Epithelial cell of proximal tubule (primary cell): Measurements from ENCODE around the gene OR6N2. TPM values are rescaled to one million over a fixed set of nuclear protein-coding genes. Genes with fewer than 3 reads are reported as not detected.

Experiments used
- DNase-seq: peaks from one replicate; pipeline ENCODE4 v3.0.0-alpha.2; 2011; ENCODE audit warnings: low read depth
- H3K4me3 ChIP-seq: 2 replicates; pipeline ENCODE4 v1.5.1; 2011; ENCODE audit warnings: low read depth, mild to moderate bottlenecking, low read length
- total RNA-seq: library from RNA; depleted of rRNA; stranded (reverse); fragments of >200 nt; gene quantifications from 2 replicates; pipeline ENCODE4 v1.2.3, GENCODE V29; 2015
- TF ChIP-seq, protein P1 (sequence below): conservative IDR thresholded peaks from 2 replicates; pipeline ENCODE4 v1.5.1; 2012; ENCODE audit warnings: low read depth, mild to moderate bottlenecking, low read length

Gene OR6N2
- total RNA-seq, 1 donor from 2014 or later = not detected

DNA sequence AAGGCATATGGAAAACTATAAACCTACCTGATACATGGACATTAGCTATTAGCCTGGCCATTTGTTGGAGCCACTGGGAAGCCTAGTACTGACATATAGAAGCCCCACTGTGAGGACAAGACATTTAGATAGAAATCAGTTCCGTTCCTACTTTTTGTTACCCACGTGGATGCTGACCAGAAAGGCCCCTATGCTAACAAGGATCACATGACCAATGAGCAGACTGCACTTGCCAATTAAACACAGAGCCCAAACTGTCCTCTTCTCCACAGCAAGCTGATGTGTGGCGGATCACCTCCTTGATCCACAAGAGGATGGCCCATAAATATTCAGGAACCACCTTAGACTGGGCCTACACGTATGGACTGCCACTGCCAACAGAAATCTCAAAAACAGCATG lies 49.3 kb downstream of the OR6N2 start:
- TF ChIP-seq, protein P1, sequence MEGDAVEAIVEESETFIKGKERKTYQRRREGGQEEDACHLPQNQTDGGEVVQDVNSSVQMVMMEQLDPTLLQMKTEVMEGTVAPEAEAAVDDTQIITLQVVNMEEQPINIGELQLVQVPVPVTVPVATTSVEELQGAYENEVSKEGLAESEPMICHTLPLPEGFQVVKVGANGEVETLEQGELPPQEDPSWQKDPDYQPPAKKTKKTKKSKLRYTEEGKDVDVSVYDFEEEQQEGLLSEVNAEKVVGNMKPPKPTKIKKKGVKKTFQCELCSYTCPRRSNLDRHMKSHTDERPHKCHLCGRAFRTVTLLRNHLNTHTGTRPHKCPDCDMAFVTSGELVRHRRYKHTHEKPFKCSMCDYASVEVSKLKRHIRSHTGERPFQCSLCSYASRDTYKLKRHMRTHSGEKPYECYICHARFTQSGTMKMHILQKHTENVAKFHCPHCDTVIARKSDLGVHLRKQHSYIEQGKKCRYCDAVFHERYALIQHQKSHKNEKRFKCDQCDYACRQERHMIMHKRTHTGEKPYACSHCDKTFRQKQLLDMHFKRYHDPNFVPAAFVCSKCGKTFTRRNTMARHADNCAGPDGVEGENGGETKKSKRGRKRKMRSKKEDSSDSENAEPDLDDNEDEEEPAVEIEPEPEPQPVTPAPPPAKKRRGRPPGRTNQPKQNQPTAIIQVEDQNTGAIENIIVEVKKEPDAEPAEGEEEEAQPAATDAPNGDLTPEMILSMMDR = no peak
- no peak overlapping the region for H3K4me3 ChIP-seq
- DNase-seq = no peak

- TF ChIP-seq, protein P1 = no peak
- no peak overlapping the region for H3K4me3 ChIP-seq
- no peak for DNase-seq
Observed at GRCh38 chr1:158730453-158730852, 50.6 kb downstream of the OR6N2 start.

DNA sequence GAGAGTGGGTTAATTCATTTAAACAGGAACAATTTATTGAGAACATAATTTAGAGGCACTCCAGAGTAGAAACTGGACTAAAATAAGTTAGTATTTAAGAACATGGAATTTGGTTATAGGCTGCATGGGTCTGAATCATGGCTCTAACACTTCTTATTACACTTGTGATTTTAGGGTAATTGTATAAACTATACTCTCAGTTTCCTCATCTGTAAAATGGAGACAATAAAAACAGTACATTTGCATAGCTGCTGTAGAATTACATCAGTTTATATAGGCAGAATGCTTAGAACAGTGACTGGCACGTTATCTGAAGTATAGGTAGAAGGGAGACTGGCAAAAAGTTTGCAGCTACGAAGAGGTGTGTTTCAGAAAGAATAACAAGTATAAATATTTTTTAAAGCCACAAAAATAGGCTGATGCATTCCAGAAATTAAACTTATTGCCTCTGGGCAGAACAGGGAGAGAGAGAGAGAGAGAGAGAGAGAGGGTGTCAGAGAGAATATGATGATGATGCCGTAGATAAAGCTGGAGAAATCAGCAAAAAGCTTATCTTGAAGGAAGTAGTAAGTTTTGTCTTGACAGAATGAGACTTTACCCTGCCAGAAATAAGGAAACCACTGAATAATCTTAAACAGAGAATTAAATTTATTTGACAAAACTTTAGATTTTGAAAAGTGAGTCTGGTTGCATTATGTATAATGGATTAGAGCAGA lies 52.3 kb downstream of the OR6N2 start:
- DNase-seq = no peak
- no peak overlapping the region for H3K4me3 ChIP-seq
- TF ChIP-seq, protein P1 = no peak

DNA sequence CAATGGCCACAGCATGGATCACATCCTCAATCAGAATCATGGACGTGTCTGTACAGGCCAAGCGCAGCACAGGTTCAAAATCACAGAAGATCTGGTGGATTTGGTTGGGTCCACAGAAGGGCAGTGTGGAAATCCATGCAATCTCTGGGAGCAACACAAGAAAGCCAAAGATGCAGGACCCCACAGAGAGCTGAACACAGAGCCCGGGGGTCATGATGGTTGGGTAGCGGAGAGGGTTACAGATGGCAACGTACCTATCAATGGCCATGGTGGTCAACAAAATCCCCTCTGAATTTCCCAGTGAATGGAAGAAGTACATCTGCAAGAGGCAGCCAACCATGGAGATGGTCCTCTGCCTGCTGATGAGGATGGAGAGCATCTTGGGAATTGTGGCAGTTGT lies 56.6 kb downstream of the OR6N2 start:
- TF ChIP-seq, protein P1 = no peak

More for the DNA sequence above, 56.6 kb downstream of the OR6N2 start:
- no peak overlapping the region for H3K4me3 ChIP-seq
- no peak for DNase-seq

Other genes with a start within 250 kb of the OR6N2 start
- gene OR6Y1, start 226.8 kb downstream of the OR6N2 start, total RNA-seq = not detected in 2 replicates
- not detected in 2 replicates for gene OR6P1, start 210.6 kb downstream of the OR6N2 start, total RNA-seq
- gene OR10X1, start 201.3 kb downstream of the OR6N2 start, total RNA-seq = not detected in 2 replicates
- not detected in 2 replicates for gene OR10Z1, start 175.9 kb downstream of the OR6N2 start, total RNA-seq
- gene SPTA1, start 94.5 kb downstream of the OR6N2 start, total RNA-seq = not detected in 2 replicates
- gene OR6K2, start 80.6 kb downstream of the OR6N2 start, total RNA-seq = not detected in 2 replicates
- not detected in 2 replicates for gene OR6K3, start 60.5 kb downstream of the OR6N2 start, total RNA-seq
- not detected in 2 replicates for gene OR6K6, start 26.5 kb downstream of the OR6N2 start, total RNA-seq
- gene OR6N1, start 9.0 kb downstream of the OR6N2 start, total RNA-seq = not detected in 2 replicates
- not detected in 2 replicates for gene MNDA, start 50.1 kb upstream of the OR6N2 start, total RNA-seq
- not detected in 2 replicates for gene PYHIN1, start 150.3 kb upstream of the OR6N2 start, total RNA-seq
- 8.0 and 11.4 TPM in 2 replicates for gene IFI16, start 228.7 kb upstream of the OR6N2 start, total RNA-seq